Left lung (tissue), 10 donors: ENCODE measurements around the gene SLC23A3. TPM values are rescaled to one million over a fixed set of nuclear protein-coding genes. Genes with fewer than 3 reads are reported as not detected.

ENCODE experiments used
- ATAC-seq: fragments of 200-7000 bp; cut with Tn5 transposase; one replicate; pipeline ENCODE4 v1.9.1; 2020; ENCODE audit warnings: moderate library complexity
- DNase-seq, 4 donors: peaks; one replicate each; pipeline ENCODE4 v3.0.0-alpha.2; 2013 to 2020
- H3K27ac ChIP-seq, 2 donors: fragments of 200-600 bp; sonication (generic) in 1 of 2; one replicate each; pipeline versions ENCODE4 v1.5.0 to v1.8.0; 2020 to 2021
- H3K27me3 ChIP-seq, 2 donors: fragments of 200-600 bp; sonication (generic) in 1 of 2; one replicate each; pipeline versions ENCODE4 v1.5.0 to v1.8.0; 2020 to 2021
- H3K36me3 ChIP-seq, 2 donors: fragments of 200-600 bp; sonication (generic) in 1 of 2; one replicate each; pipeline versions ENCODE4 v1.5.0 to v1.8.0; 2020 to 2021
- H3K4me1 ChIP-seq, 2 donors: fragments of 200-600 bp; one replicate each; pipeline ENCODE4 v1.8.0; 2021
- H3K4me3 ChIP-seq, 2 donors: fragments of 200-600 bp; sonication (generic) in 1 of 2; one replicate each; pipeline versions ENCODE4 v1.5.0 to v1.8.0; 2020 to 2021; ENCODE audit warnings: mild to moderate bottlenecking in 1 of 2
- H3K9me3 ChIP-seq, 2 donors: fragments of 200-600 bp; sonication (generic) in 1 of 2; one replicate each; pipeline versions ENCODE4 v1.5.0 to v1.8.0; 2020 to 2021
- intact Hi-C, 2 donors: fragments of 100-400 bp; cut with DNase I; formaldehyde crosslinking; loops; one replicate each; pipeline versions ENCODE4 v1.11.2 to v1.14.2; 2022
- polyA plus RNA-seq, 6 donors: library from polyadenylated mRNA; unstranded; fragments of 120-200 nt; gene quantifications; one replicate each; pipeline ENCODE4 v1.2.1, GENCODE V29; 2013; ENCODE audit not compliant: insufficient read length in 6 of 6
- total RNA-seq, 2 donors: library from RNA; stranded (reverse); fragmentation: NEBNext Ultra II Directional; extraction: Animal tissue kit (Norgen Biotek cat#: 25700); gene quantifications; one replicate each; pipeline ENCODE4 v1.2.1, GENCODE V29; 2021
- TF ChIP-seq, protein P1 (sequence below), 2 donors: fragments of 200-600 bp; sonication (generic) in 1 of 2; IDR thresholded peaks; one replicate each; pipeline versions ENCODE4 v1.5.0 to v1.8.0; 2021; ENCODE audit warnings: antibody characterized with exemption in 2 of 2
- donor health status: DM: no; HTN: yes; CAD: no.
- donor health status: DM: no; HTN: no; CAD: no.

Gene SLC23A3
- total and polyA plus RNA-seq, 8 donors = 2.6 to 5.5 (median 4.3) TPM

DNA sequence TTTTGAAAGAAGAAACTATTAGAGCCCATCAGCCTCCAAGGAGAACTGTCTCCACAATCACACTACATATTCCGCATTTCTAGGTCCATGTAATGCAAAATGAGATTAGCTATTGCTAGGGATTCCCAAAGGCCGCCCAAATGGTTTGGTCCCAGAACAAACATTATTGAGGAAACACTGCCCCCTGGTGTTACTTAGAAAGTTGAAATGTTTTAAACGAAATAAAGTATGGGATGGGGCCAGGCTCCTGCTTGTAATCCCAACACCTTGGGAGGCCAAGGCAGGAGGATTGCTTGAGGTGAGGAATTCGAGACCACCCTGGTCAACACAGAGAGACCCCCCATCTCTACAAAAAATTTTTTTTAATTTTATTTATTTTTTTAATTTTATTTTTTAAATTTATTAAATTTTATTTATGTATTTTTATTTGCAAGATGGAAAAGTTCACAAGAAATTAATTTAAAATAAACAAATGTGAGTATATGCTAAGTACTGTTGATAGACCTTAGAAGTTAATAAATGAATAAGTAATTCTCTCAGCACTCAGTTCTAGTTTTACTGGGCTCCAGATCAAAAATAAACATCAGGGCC lies 14.7 kb downstream of the SLC23A3 start:
- DNase-seq = peak in 2 of 4 donors; percentile 60 to 80
- intact Hi-C loops = no loop called here
- Histone ChIP-seq H3K9me3 (no peaks in the 10 kb centered on the region), H3K4me3 (no peak overlapping the region), H3K4me1 (peaks cover 4 to 6% of the 10 kb centered on the region in 2 donors), H3K27ac (no peak overlapping the region), H3K27me3 (no peaks in the 10 kb centered on the region), H3K36me3 (peaks cover 0 to 52% of the 10 kb centered on the region in 2 donors)
- peak; percentile 73 for ATAC-seq
- TF ChIP-seq, protein P1, sequence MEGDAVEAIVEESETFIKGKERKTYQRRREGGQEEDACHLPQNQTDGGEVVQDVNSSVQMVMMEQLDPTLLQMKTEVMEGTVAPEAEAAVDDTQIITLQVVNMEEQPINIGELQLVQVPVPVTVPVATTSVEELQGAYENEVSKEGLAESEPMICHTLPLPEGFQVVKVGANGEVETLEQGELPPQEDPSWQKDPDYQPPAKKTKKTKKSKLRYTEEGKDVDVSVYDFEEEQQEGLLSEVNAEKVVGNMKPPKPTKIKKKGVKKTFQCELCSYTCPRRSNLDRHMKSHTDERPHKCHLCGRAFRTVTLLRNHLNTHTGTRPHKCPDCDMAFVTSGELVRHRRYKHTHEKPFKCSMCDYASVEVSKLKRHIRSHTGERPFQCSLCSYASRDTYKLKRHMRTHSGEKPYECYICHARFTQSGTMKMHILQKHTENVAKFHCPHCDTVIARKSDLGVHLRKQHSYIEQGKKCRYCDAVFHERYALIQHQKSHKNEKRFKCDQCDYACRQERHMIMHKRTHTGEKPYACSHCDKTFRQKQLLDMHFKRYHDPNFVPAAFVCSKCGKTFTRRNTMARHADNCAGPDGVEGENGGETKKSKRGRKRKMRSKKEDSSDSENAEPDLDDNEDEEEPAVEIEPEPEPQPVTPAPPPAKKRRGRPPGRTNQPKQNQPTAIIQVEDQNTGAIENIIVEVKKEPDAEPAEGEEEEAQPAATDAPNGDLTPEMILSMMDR (IDR thresholded peaks at IDR 0.05) = peak; percentile 35 to 51

DNA sequence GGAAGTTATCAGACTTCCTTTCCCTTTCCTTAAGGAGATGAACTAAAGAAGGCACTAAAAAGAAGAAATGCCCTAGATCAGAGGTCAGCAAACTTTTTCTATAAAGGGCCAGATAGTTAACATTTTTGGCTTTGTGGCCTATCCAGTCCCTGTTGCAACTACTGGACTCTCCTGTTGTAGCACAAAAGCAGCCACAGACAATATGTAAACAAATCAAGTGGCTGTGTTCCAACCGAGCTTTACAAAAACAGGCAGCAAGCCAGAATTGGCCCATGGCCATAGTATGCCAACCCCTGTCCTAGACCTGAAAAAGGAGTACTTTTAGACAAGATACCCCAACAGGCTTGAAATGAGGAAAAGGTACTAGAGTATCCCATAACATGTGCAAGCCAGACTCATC lies 20.2 kb downstream of the SLC23A3 start:
- TF ChIP-seq, protein P1 (IDR thresholded peaks at IDR 0.05) = no peak
- H3K27ac ChIP-seq = no peak overlapping the region
- intact Hi-C loops = loop anchor here in 1 of 2 donors (5.0 kb wide), 1 partner anchor 92 kb away; no protein-coding TSS in a partner anchor
- no peaks in the 10 kb centered on the region for H3K27me3 ChIP-seq
- no peak overlapping the region for H3K4me3 ChIP-seq
- peaks cover 0 to 69% of the 10 kb centered on the region in 2 donors for H3K36me3 ChIP-seq
- DNase-seq (no peak), ATAC-seq (peak; percentile 34)
- H3K4me1 ChIP-seq = peaks cover 0 to 10% of the 10 kb centered on the region in 2 donors
- H3K9me3 ChIP-seq = no peaks in the 10 kb centered on the region

DNA sequence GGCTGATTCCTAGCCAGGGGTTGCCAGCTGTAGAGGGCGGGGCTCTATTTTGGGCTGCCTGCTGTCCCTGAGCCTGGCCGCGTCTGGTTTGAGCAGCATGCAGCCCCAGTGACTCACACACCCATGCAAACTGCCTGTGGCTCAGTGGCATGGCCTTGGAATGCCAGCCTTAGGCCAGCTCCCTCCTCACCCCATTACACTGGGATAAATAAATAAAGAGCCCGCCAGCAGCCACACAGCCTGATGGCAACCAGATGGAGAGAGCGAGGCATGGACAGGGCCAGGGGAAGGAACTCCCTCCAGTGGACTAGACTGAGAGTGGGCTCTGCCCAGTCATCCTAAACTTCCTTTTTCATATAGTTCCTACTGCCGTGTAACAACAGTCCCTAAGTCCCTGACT lies 27.5 kb downstream of the SLC23A3 start:
- H3K36me3 ChIP-seq = peaks cover 0 to 73% of the 10 kb centered on the region in 2 donors
- H3K27ac ChIP-seq = no peak overlapping the region
- peak; percentile 42 for ATAC-seq

DNA sequence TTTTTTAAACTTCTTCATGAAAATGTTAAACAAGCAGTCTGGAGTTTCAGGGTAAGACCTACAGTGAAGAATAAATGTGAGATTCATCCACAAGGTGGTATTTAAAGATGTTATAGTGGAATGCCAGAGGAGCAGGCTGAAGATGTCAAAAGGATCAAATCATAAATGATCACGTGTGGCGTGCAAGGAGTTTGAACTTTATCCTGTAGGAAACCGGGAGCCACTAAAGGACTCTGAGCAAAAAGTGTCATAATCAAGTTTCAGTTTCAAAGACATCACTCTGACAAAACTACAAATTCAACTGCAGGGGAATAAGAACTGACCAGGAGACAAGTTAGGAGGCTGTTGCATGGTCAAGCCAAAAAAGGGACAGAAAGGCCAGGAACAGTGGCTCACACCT lies 29.1 kb downstream of the SLC23A3 start:
- no peak overlapping the region for H3K4me3 ChIP-seq
- H3K27ac ChIP-seq = no peak overlapping the region
- no peaks in the 10 kb centered on the region for H3K4me1 ChIP-seq
- no peaks in the 10 kb centered on the region for H3K27me3 ChIP-seq
- peaks cover 0 to 57% of the 10 kb centered on the region in 2 donors for H3K36me3 ChIP-seq
- no peak for DNase-seq
- TF ChIP-seq, protein P1 (IDR thresholded peaks at IDR 0.05) = no peak
- intact Hi-C loops = no loop called here
- H3K9me3 ChIP-seq = no peaks in the 10 kb centered on the region
- ATAC-seq = no peak

More for the DNA sequence above, 27.5 kb downstream of the SLC23A3 start:
- no peak for DNase-seq
- no peaks in the 10 kb centered on the region for H3K27me3 ChIP-seq
- TF ChIP-seq, protein P1 (IDR thresholded peaks at IDR 0.05) = no peak
- no peaks in the 10 kb centered on the region for H3K9me3 ChIP-seq
- H3K4me1 ChIP-seq = no peaks in the 10 kb centered on the region
- no peak overlapping the region for H3K4me3 ChIP-seq
- intact Hi-C loops = no loop called here

DNA sequence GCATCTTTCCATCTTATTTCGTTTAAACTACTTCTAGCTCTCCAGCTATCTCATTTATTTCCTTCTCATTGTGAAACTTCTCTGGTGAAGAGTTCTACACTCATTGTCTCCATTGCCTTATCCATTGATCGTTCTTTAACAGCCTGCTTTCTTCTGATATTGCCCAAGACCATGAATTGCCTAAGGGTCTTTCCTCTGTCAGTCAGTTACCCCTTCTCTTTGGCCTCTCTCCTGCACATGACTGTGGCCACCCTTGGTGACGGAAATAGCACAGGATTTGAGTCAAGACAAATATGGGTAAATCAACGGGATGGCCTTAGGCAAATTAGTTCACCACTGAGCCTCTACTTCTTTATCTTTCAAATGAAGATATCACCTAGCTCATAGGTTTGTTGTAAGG lies 35.9 kb downstream of the SLC23A3 start:
- Histone ChIP-seq H3K27me3 (no peaks in the 10 kb centered on the region), H3K36me3 (peaks cover 0 to 3% of the 10 kb centered on the region in 2 donors), H3K4me3 (no peak overlapping the region), H3K9me3 (no peaks in the 10 kb centered on the region), H3K4me1 (no peaks in the 10 kb centered on the region), H3K27ac (no peak overlapping the region)
- intact Hi-C loops = no loop called here
- TF ChIP-seq, protein P1 (IDR thresholded peaks at IDR 0.05) = no peak
- DNase-seq (no peak), ATAC-seq (no peak)
